ENCODE results near the gene HERC6.

Gene HERC6

DNA sequence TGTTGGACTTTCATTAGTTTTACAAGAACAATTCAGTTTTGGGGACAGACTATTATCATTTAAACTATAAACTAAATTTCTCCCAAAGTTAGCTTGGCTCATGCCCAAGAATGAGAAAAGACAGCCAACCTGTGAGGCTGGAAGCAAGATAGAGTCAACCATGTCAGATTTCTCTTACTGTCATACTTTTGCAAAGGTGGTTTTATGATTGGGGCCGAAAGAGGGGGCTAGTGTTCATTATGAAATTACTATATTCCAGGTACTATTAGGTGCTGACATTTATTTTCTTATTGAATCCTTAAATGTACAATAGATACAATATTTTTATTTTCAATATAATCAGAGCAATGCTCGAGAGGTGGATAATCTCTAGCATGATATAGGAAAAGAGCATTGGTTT, 30.6 kb downstream of the HERC6 start:
- Histone ChIP-seq H3K9me3 (ENCODE audit: insufficient read depth, low read length) (no peaks in the 10 kb centered on the region), H3K27me3 (ENCODE audit: low read length) (no peaks in the 10 kb centered on the region), H4K20me1 (ENCODE audit: low read depth, low read length) (no peaks in the 10 kb centered on the region), H3K4me2 (ENCODE audit: low read depth, low read length, poor library complexity, severe bottlenecking) (no peak overlapping the region), H3K79me2 (ENCODE audit: insufficient read depth, low read length) (no peaks in the 10 kb centered on the region), H3K4me3 (ENCODE audit: insufficient read depth, low read length, poor library complexity, severe bottlenecking) (no peak overlapping the region), H3K27ac (ENCODE audit: low read depth, low read length) (no peak overlapping the region), H3K9me2 (replicated peaks; ENCODE audit: insufficient read depth, low read length) (no peaks in the 10 kb centered on the region), H3K36me3 (ENCODE audit: low read length) (no peaks in the 10 kb centered on the region), H2AFZ (ENCODE audit: low read depth, low read length, severe bottlenecking) (no peak overlapping the region), H3F3A (ENCODE audit: insufficient read depth) (no peaks in the 10 kb centered on the region), H3K9ac (ENCODE audit: low read length) (no peak overlapping the region)
- TF ChIP-seq EZH2phosphoT487 (conservative IDR thresholded peaks at IDR 0.05; ENCODE audit: low read length) = no peak
- TF ChIP-seq, protein P1, sequence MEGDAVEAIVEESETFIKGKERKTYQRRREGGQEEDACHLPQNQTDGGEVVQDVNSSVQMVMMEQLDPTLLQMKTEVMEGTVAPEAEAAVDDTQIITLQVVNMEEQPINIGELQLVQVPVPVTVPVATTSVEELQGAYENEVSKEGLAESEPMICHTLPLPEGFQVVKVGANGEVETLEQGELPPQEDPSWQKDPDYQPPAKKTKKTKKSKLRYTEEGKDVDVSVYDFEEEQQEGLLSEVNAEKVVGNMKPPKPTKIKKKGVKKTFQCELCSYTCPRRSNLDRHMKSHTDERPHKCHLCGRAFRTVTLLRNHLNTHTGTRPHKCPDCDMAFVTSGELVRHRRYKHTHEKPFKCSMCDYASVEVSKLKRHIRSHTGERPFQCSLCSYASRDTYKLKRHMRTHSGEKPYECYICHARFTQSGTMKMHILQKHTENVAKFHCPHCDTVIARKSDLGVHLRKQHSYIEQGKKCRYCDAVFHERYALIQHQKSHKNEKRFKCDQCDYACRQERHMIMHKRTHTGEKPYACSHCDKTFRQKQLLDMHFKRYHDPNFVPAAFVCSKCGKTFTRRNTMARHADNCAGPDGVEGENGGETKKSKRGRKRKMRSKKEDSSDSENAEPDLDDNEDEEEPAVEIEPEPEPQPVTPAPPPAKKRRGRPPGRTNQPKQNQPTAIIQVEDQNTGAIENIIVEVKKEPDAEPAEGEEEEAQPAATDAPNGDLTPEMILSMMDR (IDR thresholded peaks at IDR 0.05; ENCODE audit: insufficient read depth, low read length, poor library complexity, severe bottlenecking) = no peak

GRCh38 chr4:88409789-88410188, 31.1 kb downstream of the HERC6 start:
- Histone ChIP-seq H3K36me3 (ENCODE audit: low read length) (no peaks in the 10 kb centered on the region), H2AFZ (ENCODE audit: low read depth, low read length, severe bottlenecking) (no peak overlapping the region), H3K27ac (ENCODE audit: low read depth, low read length) (no peak overlapping the region), H3K9me3 (ENCODE audit: insufficient read depth, low read length) (no peaks in the 10 kb centered on the region), H4K20me1 (ENCODE audit: low read depth, low read length) (no peaks in the 10 kb centered on the region), H3K27me3 (ENCODE audit: low read length) (no peaks in the 10 kb centered on the region), H3K9ac (ENCODE audit: low read length) (no peak overlapping the region), H3K9me2 (replicated peaks; ENCODE audit: insufficient read depth, low read length) (no peaks in the 10 kb centered on the region), H3K4me3 (ENCODE audit: insufficient read depth, low read length, poor library complexity, severe bottlenecking) (no peak overlapping the region), H3K4me2 (ENCODE audit: low read depth, low read length, poor library complexity, severe bottlenecking) (no peak overlapping the region), H3F3A (ENCODE audit: insufficient read depth) (no peaks in the 10 kb centered on the region), H3K79me2 (ENCODE audit: insufficient read depth, low read length) (no peaks in the 10 kb centered on the region)
- no peak for TF ChIP-seq EZH2phosphoT487 (conservative IDR thresholded peaks at IDR 0.05; ENCODE audit: low read length)
- TF ChIP-seq, protein P1 (IDR thresholded peaks at IDR 0.05; ENCODE audit: insufficient read depth, low read length, poor library complexity, severe bottlenecking) = no peak

DNA sequence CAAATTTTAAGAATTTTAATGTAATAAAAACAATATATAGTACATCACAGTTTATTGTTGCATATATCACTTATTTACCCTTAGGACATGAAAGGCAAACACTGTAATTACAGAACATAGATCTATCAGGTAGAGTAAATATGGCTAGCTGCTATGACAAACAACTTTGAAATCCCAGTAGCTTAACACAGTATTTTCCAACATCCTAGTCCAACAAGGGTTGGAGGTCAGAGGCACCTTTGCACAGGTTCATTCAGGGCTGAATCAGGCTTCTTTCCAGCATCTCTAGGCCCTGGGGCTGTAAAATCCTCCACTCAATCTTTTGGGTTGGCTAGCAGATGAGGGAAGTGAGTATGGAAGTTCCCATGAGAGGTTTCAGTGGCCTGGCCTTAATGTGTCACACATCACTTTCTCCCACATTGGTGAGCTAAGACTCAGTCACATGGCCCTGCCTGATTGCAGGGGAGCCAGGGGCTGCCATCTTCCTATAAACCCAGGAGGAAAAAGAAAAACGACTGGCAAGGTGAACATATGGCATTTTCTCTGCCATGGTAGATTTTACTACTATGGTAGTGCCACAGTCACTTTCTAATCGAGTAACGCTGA, 32.9 kb downstream of the HERC6 start:
- Histone ChIP-seq H3K27me3 (ENCODE audit: low read length) (no peaks in the 10 kb centered on the region), H3K4me2 (ENCODE audit: low read depth, low read length, poor library complexity, severe bottlenecking) (no peak overlapping the region), H3K9me3 (ENCODE audit: insufficient read depth, low read length) (no peaks in the 10 kb centered on the region), H4K20me1 (ENCODE audit: low read depth, low read length) (no peaks in the 10 kb centered on the region), H2AFZ (ENCODE audit: low read depth, low read length, severe bottlenecking) (no peak overlapping the region), H3K79me2 (ENCODE audit: insufficient read depth, low read length) (no peaks in the 10 kb centered on the region), H3K27ac (ENCODE audit: low read depth, low read length) (no peak overlapping the region), H3K4me3 (ENCODE audit: insufficient read depth, low read length, poor library complexity, severe bottlenecking) (no peak overlapping the region), H3K9me2 (replicated peaks; ENCODE audit: insufficient read depth, low read length) (no peaks in the 10 kb centered on the region), H3K36me3 (ENCODE audit: low read length) (no peaks in the 10 kb centered on the region), H3F3A (ENCODE audit: insufficient read depth) (no peaks in the 10 kb centered on the region), H3K9ac (ENCODE audit: low read length) (no peak overlapping the region)
- no peak for TF ChIP-seq EZH2phosphoT487 (conservative IDR thresholded peaks at IDR 0.05; ENCODE audit: low read length)
- TF ChIP-seq, protein P1 (IDR thresholded peaks at IDR 0.05; ENCODE audit: insufficient read depth, low read length, poor library complexity, severe bottlenecking) = no peak
